T-cell (primary cell): ENCODE data around the gene PPDPF. TPM values are rescaled to one million over a fixed set of nuclear protein-coding genes. Genes with fewer than 3 reads are reported as not detected.
A peak's percentile ranks its signal among the peaks of the same experiment; 100 is the strongest.

Source experiments
- ATAC-seq, 4 experiments: fragments of 200-7000 bp in 3 of 4; fragments of 150-1000 bp in 1 of 4; cut with Tn5 transposase; replicated peaks in 1 of 4; 1 replicate in 3 of 4; 2 replicates in 1 of 4; pipeline ENCODE4 v1.10.0; 2021; ENCODE audit warnings: moderate library complexity in 3 of 4, mild to moderate bottlenecking in 2 of 4, moderate number of reproducible peaks in 1 of 4
- CTCF ChIA-PET, 2 donors: fragments of 300-600 bp; sonication (Branson Sonifier 250); formaldehyde crosslinking; loops; one replicate each; lab custom pipeline; 2022; ENCODE audit warnings: antibody characterized with exemption in 2 of 2; lab: Charles Lee
- POLR2A ChIA-PET, 2 donors: fragments of 300-600 bp; sonication (Branson Sonifier 250); formaldehyde crosslinking; loops; one replicate each; lab custom pipeline; 2022; ENCODE audit warnings: antibody characterized with exemption in 2 of 2; lab: Charles Lee
- DNase-seq, 35 experiments: peaks; one replicate each; pipeline versions ENCODE4 v3.0.0 to v3.0.0-alpha.2; 2013 to 2023
- H3K27ac ChIP-seq: one replicate; pipeline ENCODE4 v1.5.1; 2013; ENCODE audit warnings: low read length
- H3K27me3 ChIP-seq, 2 experiments: replicated peaks in 1 of 2; 1 replicate in 1 of 2; 2 replicates in 1 of 2; pipeline versions ENCODE4 v1.6.1 to v1.7.0; 2013; ENCODE audit warnings: low read length in 1 of 2, mixed read lengths in 1 of 2; ENCODE audit not compliant: control insufficient read depth in 2 of 2, insufficient read depth in 2 of 2; ENCODE audit errors: extremely low read depth in 1 of 2
- H3K36me3 ChIP-seq, 2 donors: 1 replicate in 1 of 2; 2 replicates in 1 of 2; pipeline versions ENCODE4 v1.6.1 to v1.7.0; 2013; ENCODE audit warnings: low read length in 1 of 2; ENCODE audit not compliant: control insufficient read depth in 2 of 2, insufficient read depth in 1 of 2; ENCODE audit errors: extremely low read depth in 1 of 2
- H3K4me1 ChIP-seq, 2 experiments: 1 replicate in 1 of 2; 2 replicates in 1 of 2; pipeline versions ENCODE4 v1.6.1 to v1.7.0; 2013; ENCODE audit warnings: low read length in 2 of 2, mixed read lengths in 1 of 2; ENCODE audit not compliant: insufficient read depth in 2 of 2, control insufficient read depth in 1 of 2; ENCODE audit errors: extremely low read depth in 1 of 2
- H3K4me3 ChIP-seq, 2 donors: 1 replicate in 1 of 2; 2 replicates in 1 of 2; pipeline versions ENCODE4 v1.5.1 to v1.7.0; 2013; ENCODE audit warnings: mild to moderate bottlenecking in 2 of 2, low read length in 1 of 2, moderate library complexity in 1 of 2; ENCODE audit not compliant: control insufficient read depth in 1 of 2; ENCODE audit errors: extremely low read depth in 1 of 2
- H3K9me3 ChIP-seq: 2 replicates; pipeline ENCODE4 v1.7.0; 2013
- H3K27ac Mint-ChIP-seq, 2 donors: one replicate each; pipeline ENCODE4 v1.8.0; 2020 to 2021; ENCODE audit warnings: mild to moderate bottlenecking in 2 of 2, mixed read lengths in 2 of 2
- H3K27me3 Mint-ChIP-seq, 2 donors: one replicate each; pipeline ENCODE4 v1.8.0; 2021 to 2022; ENCODE audit warnings: mixed read lengths in 2 of 2
- H3K36me3 Mint-ChIP-seq: one replicate; pipeline ENCODE4 v1.8.0; 2021; ENCODE audit warnings: mixed read lengths
- H3K4me1 Mint-ChIP-seq, 3 donors: one replicate each; pipeline ENCODE4 v1.8.0; 2020 to 2022; ENCODE audit warnings: mixed read lengths in 3 of 3, mild to moderate bottlenecking in 1 of 3
- H3K4me3 Mint-ChIP-seq, 3 donors: one replicate each; pipeline ENCODE4 v1.8.0; 2020 to 2022; ENCODE audit warnings: mild to moderate bottlenecking in 3 of 3, mixed read lengths in 3 of 3, moderate library complexity in 3 of 3
- H3K9me3 Mint-ChIP-seq, 3 donors: one replicate each; pipeline ENCODE4 v1.8.0; 2020 to 2022; ENCODE audit warnings: mixed read lengths in 3 of 3
- WGBS: methylation state at CpG from one replicate; pipeline ENCODE4 v1.1.5; 2013; ENCODE audit warnings: missing lambda C conversion rate; ENCODE audit not compliant: insufficient coverage; 5-methylcytosine and 5-hydroxymethylcytosine counted together
- total RNA-seq, 35 experiments: library from RNA in 6 of 35; stranded (reverse) in 6 of 35; fragments of 120-200 nt in 1 of 35; gene quantifications; one replicate each; pipeline versions ENCODE4 v1.2.1 to v1.2.4 and lab custom pipeline; 2013 to 2026

Gene PPDPF
- total RNA-seq, 5 donors from 2014 or later (not counting 1 experiment from before 2014, with no cell fraction given) = 147 to 320 (median 300) TPM

DNA sequence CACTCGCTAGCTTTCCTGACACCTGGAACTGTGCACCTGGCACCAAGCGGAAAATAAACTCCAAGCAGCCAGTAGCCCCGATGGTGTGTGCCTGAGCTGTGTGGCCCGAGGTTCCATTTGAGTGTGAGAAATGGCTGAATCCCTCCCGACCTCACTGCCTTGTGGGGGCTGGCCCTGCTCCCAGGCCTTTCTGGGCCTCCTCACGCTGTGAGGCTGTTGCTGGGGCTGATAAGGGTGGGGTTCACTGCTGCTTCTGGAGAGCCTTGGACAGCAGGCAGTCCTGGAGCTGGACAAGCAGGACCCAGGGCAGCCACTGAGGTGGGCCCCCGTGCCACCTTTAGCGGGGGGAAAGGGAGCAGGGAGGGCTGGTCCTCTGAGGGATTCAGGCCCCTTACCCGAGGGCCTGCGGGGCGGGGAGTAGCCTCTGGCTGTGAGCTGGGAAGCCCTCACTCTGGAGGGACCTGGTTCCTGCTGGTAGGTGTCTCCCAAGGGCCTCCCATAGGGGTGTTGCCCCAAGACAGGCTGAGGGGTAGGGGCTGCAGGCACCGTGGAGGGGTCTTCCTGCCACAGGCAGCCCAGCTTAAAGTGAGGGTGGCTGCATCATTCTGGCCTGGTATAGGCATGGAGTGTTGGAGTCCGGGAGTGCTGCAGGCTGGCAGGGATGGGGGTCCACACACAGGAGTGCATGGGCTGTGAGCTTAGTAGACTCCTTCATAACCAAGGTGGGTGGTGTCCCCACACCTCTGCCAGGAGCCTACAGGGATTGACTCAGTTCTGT, 1.7 kb downstream of the PPDPF start:
- POLR2A ChIA-PET = interaction anchor here in 1 of 2 donors (0.6 to 0.7 kb wide), 2 partner anchors 314 to 417 kb away, joined by 3 to 4 read pairs; no protein-coding TSS in a partner anchor

DNA sequence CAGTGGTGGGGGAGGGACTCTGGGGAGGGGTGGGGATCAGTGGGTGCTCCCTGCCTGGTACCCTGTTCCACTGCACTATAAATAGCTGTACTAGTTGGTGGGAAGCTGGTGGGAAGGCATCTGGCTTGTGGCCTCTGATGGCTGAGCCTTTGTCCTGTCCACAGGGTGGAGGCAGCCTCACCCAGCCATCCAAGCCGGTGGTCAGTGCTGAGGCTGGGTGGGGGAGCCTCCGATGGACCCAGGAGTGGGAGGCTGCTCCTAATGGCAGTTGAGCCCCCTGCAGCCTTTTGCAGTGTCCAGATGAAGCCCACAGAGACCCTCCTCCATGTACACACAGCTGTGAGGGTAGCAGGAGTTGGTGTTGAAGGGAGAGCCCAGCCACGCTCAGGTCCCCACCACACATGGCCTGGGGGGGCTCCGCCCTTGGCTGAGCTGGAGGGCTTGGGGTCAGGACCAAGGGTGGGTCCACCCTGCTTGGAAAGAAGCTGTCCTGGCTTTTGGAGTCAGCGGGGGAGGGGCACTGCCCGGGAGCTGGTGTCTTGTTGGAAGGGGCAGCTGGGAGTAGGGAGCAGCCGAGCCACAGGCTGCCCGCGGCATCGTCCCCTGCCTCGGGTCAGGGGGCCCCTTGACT, 2.5 kb downstream of the PPDPF start:
- ChIA-PET POLR2A (interaction anchor here in 1 of 2 donors (0.5 to 0.6 kb wide), 3 partner anchors 8 to 313 kb away, joined by 3 to 8 read pairs (median 4); no protein-coding TSS in a partner anchor), CTCF (interaction anchor here in 1 of 2 donors (0.6 kb wide), 1 partner anchor 326 kb away, joined by 3 read pairs; no protein-coding TSS in a partner anchor)
- peaks cover 17 to 34% (median 20%) of the 10 kb centered on the region in 3 donors for H3K4me1 Mint-ChIP-seq
- 100% methylated on average over 1 of the region's 11 CpGs for WGBS
- H3K36me3 Mint-ChIP-seq = peaks cover 9% of the 10 kb centered on the region
- peaks cover 0 to 16% of the 10 kb centered on the region in 2 experiments for H3K27me3 ChIP-seq
- no peak overlapping the region for H3K27ac ChIP-seq
- peak overlapping the region; percentile 21 to 76 (median 70) for H3K4me3 Mint-ChIP-seq
- DNase-seq (no peak), ATAC-seq (no peak)
- H3K9me3 ChIP-seq = no peaks in the 10 kb centered on the region
- no peak overlapping the region for H3K4me3 ChIP-seq
- H3K9me3 Mint-ChIP-seq = no peaks in the 10 kb centered on the region
- no peaks in the 10 kb centered on the region for H3K27me3 Mint-ChIP-seq
- peaks cover 7 to 30% of the 10 kb centered on the region in 2 experiments for H3K4me1 ChIP-seq
- H3K27ac Mint-ChIP-seq = no peak overlapping the region
- H3K36me3 ChIP-seq = peaks cover 8 to 13% of the 10 kb centered on the region in 2 donors

More for the DNA sequence above, 1.7 kb downstream of the PPDPF start:
- H3K9me3 Mint-ChIP-seq = no peaks in the 10 kb centered on the region
- H3K4me1 Mint-ChIP-seq = peaks cover 17 to 36% (median 20%) of the 10 kb centered on the region in 3 donors
- ATAC-seq (no peak), DNase-seq (no peak)
- Histone ChIP-seq H3K27me3 (peaks cover 0 to 19% of the 10 kb centered on the region in 2 experiments), H3K4me1 (peaks cover 7 to 30% of the 10 kb centered on the region in 2 experiments), H3K36me3 (peaks cover 8 to 13% of the 10 kb centered on the region in 2 donors), H3K27ac (no peak overlapping the region), H3K4me3 (peak overlapping the region; percentile 1 to 2), H3K9me3 (no peaks in the 10 kb centered on the region)
- H3K27me3 Mint-ChIP-seq = no peaks in the 10 kb centered on the region
- WGBS = 97% methylated on average over 12 of the region's 13 CpGs
- H3K4me3 Mint-ChIP-seq = peak overlapping the region; percentile 64 to 76 (median 70)
- CTCF ChIA-PET = interaction anchor here in 1 of 2 donors (0.6 kb wide), 1 partner anchor 325 kb away, joined by 3 read pairs; no protein-coding TSS in a partner anchor
- peaks cover 9% of the 10 kb centered on the region for H3K36me3 Mint-ChIP-seq
- peak overlapping the region; percentile 58 to 72 for H3K27ac Mint-ChIP-seq

DNA sequence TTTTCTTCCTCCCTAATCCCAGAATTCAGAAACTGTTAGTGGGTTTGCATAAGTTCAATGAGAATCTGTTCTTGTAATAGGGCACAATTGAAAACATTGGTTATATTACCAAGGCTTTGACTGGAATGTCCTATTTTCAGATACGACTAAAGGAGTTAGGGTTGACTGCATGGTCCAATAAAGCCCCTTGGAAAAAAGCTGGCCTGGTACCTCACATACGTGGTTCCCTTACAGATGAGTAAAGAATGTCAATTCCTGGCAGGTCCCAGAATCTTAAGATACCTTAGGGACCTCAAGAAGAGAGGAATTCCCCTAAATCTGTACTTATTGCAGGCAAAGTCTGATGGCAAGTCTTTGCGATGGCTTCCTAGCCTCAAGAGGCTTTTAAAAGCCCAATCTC, 4.6 kb downstream of the PPDPF start:
- no peaks in the 10 kb centered on the region for H3K9me3 Mint-ChIP-seq
- no peak for ATAC-seq
- H3K27me3 Mint-ChIP-seq = no peaks in the 10 kb centered on the region
- H3K4me3 Mint-ChIP-seq = no peak overlapping the region
- no peak overlapping the region for H3K27ac Mint-ChIP-seq
- WGBS = 74% methylated on average over 2 of the region's 3 CpGs
- H3K9me3 ChIP-seq = no peaks in the 10 kb centered on the region
- H3K27me3 ChIP-seq = peaks cover 0 to 5% of the 10 kb centered on the region in 2 experiments
- H3K4me1 ChIP-seq = peaks cover 3 to 18% of the 10 kb centered on the region in 2 experiments
- POLR2A ChIA-PET = no interaction called here
- H3K4me1 Mint-ChIP-seq = peaks cover 15 to 29% (median 20%) of the 10 kb centered on the region in 3 donors
- no peak for DNase-seq
- no peak overlapping the region for H3K27ac ChIP-seq
- peaks cover 8 to 13% of the 10 kb centered on the region in 2 donors for H3K36me3 ChIP-seq
- peaks cover 9% of the 10 kb centered on the region for H3K36me3 Mint-ChIP-seq
- H3K4me3 ChIP-seq = no peak overlapping the region
- CTCF ChIA-PET = no interaction called here

- Mint-ChIP-seq H3K4me1 (peaks cover 15 to 29% (median 20%) of the 10 kb centered on the region in 3 donors), H3K9me3 (no peaks in the 10 kb centered on the region), H3K4me3 (no peak overlapping the region), H3K36me3 (peaks cover 9% of the 10 kb centered on the region), H3K27me3 (no peaks in the 10 kb centered on the region), H3K27ac (no peak overlapping the region)
- DNase-seq (no peak), ATAC-seq (no peak)
- ChIA-PET POLR2A (no interaction called here), CTCF (no interaction called here)
- no CpG with 5 or more reads among the region's 2 CpGs for WGBS
- no peaks in the 10 kb centered on the region for H3K9me3 ChIP-seq
- peaks cover 0 to 9% of the 10 kb centered on the region in 2 experiments for H3K27me3 ChIP-seq
- no peak overlapping the region for H3K4me3 ChIP-seq
- H3K36me3 ChIP-seq = peaks cover 8 to 13% of the 10 kb centered on the region in 2 donors
- peaks cover 3 to 18% of the 10 kb centered on the region in 2 experiments for H3K4me1 ChIP-seq
- no peak overlapping the region for H3K27ac ChIP-seq
Observed at GRCh38 chr20:63525971-63526370, 5.4 kb downstream of the PPDPF start.

GRCh38 chr20:63527184-63527583, 6.6 kb downstream of the PPDPF start:
- Mint-ChIP-seq H3K27me3 (no peaks in the 10 kb centered on the region), H3K36me3 (peaks cover 9% of the 10 kb centered on the region), H3K4me3 (no peak overlapping the region), H3K4me1 (peaks cover 12 to 25% (median 20%) of the 10 kb centered on the region in 3 donors), H3K9me3 (no peaks in the 10 kb centered on the region), H3K27ac (peak overlapping the region in 1 of 2 donors; percentile 54)
- peaks cover 0 to 6% of the 10 kb centered on the region in 2 experiments for H3K4me1 ChIP-seq
- no peak for DNase-seq
- no peaks in the 10 kb centered on the region for H3K9me3 ChIP-seq
- peaks cover 4 to 11% of the 10 kb centered on the region in 2 donors for H3K36me3 ChIP-seq
- ChIA-PET CTCF (no interaction called here), POLR2A (no interaction called here)
- H3K27ac ChIP-seq = no peak overlapping the region
- no peak overlapping the region for H3K4me3 ChIP-seq
- WGBS = 85% methylated on average over 9 of the region's 9 CpGs
- no peak for ATAC-seq
- peaks cover 0 to 9% of the 10 kb centered on the region in 2 experiments for H3K27me3 ChIP-seq

- no peaks in the 10 kb centered on the region for H3K36me3 Mint-ChIP-seq
- ChIA-PET CTCF (no interaction called here), POLR2A (no interaction called here)
- H3K4me3 ChIP-seq = no peak overlapping the region
- 84% methylated on average over 23 of the region's 27 CpGs for WGBS
- H3K4me1 Mint-ChIP-seq = peaks cover 2 to 10% (median 6%) of the 10 kb centered on the region in 3 donors
- H3K36me3 ChIP-seq = no peaks in the 10 kb centered on the region
- H3K27me3 Mint-ChIP-seq = no peaks in the 10 kb centered on the region
- H3K27ac Mint-ChIP-seq = no peak overlapping the region
- H3K4me1 ChIP-seq = no peaks in the 10 kb centered on the region
- no peak overlapping the region for H3K27ac ChIP-seq
- H3K27me3 ChIP-seq = peaks cover 0 to 7% of the 10 kb centered on the region in 2 experiments
- DNase-seq (no peak), ATAC-seq (peak in 1 of 4 experiments; percentile 10)
- no peaks in the 10 kb centered on the region for H3K9me3 ChIP-seq
- no peaks in the 10 kb centered on the region for H3K9me3 Mint-ChIP-seq
- no peak overlapping the region for H3K4me3 Mint-ChIP-seq
Observed at GRCh38 chr20:63529180-63529860, 8.8 kb downstream of the PPDPF start.
